Liver (tissue), 3 donors: ENCODE results near the gene ALPK3.

ENCODE experiments used
- HNF4A ChIP-seq, 2 donors: conservative IDR thresholded peaks; 2 replicates each; pipeline ENCODE4 v1.6.1; 2016; ENCODE audit warnings: antibody characterized with exemption in 2 of 2, mild to moderate bottlenecking in 2 of 2
- MAX ChIP-seq: IDR thresholded peaks from 2 replicates; pipeline ENCODE4 v1.6.1; 2016; ENCODE audit warnings: antibody characterized with exemption
- SP1 ChIP-seq: IDR thresholded peaks from 2 replicates; pipeline ENCODE4 v1.6.1; 2018; ENCODE audit warnings: antibody characterized with exemption, mild to moderate bottlenecking
- TF ChIP-seq, protein P1 (sequence below): fragments of 150-350 bp; IDR thresholded peaks from 2 replicates; pipeline ENCODE4 v1.5.1; 2017; ENCODE audit warnings: improper control_type of control experiment, low read depth, low read length; ENCODE audit not compliant: missing input control
- donor health status: healthy.
- donor health status: healthy.

DNA sequence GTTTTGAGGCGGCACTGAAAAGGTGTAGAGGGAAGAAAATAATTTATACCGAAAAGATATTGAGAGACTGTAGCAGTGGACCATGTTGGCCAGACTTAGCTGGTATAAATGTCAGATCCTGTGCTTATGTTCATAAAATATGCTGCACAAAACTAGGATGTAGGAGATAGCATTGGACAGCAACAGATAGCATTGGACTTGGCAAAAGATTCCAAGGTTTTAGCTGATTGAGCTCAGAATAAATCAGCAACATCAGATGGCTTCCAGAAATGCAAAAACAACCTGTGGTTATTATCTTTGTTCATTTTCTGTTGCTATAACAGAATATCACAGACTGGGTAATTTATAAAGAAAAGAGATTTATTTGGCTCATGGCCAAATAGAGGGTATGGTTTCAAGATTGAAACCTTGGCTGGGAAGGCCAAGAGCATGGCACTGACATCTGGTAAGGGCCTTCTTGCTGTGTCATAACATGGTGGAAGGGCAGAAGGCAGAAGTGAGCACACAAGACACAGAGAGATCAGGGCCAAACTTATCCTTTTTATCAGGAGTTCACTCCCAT lies 102.0 kb downstream of the ALPK3 start:
- TF ChIP-seq, protein P1, sequence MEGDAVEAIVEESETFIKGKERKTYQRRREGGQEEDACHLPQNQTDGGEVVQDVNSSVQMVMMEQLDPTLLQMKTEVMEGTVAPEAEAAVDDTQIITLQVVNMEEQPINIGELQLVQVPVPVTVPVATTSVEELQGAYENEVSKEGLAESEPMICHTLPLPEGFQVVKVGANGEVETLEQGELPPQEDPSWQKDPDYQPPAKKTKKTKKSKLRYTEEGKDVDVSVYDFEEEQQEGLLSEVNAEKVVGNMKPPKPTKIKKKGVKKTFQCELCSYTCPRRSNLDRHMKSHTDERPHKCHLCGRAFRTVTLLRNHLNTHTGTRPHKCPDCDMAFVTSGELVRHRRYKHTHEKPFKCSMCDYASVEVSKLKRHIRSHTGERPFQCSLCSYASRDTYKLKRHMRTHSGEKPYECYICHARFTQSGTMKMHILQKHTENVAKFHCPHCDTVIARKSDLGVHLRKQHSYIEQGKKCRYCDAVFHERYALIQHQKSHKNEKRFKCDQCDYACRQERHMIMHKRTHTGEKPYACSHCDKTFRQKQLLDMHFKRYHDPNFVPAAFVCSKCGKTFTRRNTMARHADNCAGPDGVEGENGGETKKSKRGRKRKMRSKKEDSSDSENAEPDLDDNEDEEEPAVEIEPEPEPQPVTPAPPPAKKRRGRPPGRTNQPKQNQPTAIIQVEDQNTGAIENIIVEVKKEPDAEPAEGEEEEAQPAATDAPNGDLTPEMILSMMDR, result no peak
- TF ChIP-seq MAX (no peak), SP1 (no peak), HNF4A (conservative IDR thresholded peaks at IDR 0.05) (no peak)
